ENCODE results near the gene DLEU7.

Gene DLEU7

DNA sequence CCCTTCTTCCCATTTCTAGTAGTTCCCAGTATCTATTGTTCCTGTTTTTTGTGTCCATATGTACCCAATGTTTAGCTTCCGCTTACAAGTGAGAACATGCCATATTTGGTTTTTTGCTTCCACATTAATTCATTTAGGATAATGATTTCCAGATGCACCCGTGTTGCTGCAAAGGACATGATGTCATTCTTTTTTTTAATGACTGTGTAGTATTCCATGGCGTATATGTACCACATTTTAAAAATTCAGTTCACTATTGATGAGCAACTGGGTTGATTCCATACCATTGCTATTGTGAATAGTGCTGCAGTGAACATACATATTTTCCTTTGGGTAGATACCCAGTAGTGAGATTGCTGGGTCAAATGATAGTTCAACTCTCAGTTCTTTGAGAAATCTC lies 50.5 kb downstream of the DLEU7 start:
- no peak for DNase-seq (ENCODE audit: low read depth)

GRCh38 chr13:50788551-50789210 lies 54.8 kb downstream of the DLEU7 start:
- DNase-seq (ENCODE audit: low read depth), result no peak

DNA sequence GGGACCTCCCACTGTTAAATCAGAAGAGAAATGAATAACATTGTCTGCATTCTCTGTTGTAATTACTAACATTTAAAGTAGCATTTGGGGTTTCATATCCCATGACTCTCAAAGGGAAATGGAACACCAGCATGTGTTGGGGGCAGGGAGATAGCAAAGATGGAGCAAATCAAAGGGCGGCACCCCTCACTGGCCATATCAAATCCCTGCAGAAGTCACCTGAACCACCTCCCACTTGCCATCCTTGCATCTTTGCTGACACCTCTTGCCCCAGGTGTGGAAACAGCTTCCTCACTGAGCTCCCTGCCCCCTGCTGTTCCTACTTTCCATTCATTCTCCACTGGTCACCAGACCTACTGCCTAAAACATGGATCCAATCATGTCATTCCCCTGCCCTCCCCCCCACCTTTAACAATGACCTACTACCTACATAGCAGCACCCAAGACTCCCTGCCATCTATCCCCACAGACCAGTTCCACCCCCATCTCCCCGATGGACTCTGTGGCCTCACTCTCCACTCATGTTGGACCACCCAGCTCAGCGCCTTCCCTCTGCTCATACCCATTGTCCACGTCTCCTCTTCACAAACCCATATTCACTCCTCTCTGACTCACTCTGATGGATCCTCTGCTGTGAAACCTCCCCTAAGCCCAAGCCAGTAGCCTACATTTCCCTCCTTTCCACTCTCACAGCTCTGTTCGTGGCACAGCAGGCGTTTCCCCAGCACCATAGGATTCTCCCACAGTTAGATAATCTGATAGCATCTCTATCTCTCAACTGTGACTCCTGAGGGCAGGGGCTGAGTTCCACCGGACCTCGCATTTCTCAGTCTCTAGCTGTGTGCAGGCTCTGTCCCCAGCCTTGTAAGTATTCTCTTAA lies 55.9 kb downstream of the DLEU7 start:
- DNase-seq (ENCODE audit: low read depth), result no peak

GRCh38 chr13:50783717-50784290 lies 59.7 kb downstream of the DLEU7 start:
- DNase-seq (ENCODE audit: low read depth), result no peak

DNA sequence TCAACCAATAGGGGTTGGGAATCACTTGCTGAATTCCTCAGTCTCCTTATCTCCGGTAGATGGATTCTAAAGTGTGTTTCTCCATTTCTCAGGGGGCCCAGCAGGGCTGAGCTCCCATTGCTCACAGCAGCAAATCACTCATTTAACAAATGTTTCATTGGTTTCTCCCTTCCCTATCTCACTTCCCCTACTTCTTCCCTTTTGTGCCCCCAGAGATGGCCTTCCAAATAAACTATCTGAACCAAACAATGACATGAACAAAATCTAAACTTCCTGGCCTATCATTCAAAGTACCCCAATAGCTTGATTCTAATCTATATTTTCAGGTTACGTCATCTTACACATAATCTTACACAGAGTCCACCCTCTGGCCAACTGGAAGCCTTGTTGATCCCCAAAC lies 60.4 kb downstream of the DLEU7 start:
- no peak for DNase-seq (ENCODE audit: low read depth)

- DNase-seq (ENCODE audit: low read depth), result no peak
These were observed 63.1 kb downstream of the DLEU7 start for GRCh38 chr13:50780201-50781015.

- DNase-seq (ENCODE audit: low read depth), result no peak
These were observed 63.9 kb downstream of the DLEU7 start for GRCh38 chr13:50779443-50780200.
